Omental fat pad (tissue), 4 donors: ENCODE data around the gene AURKAIP1. TPM values are rescaled to one million over a fixed set of nuclear protein-coding genes. Genes with fewer than 3 reads are reported as not detected.

Experiments
- ATAC-seq: fragments of 150-250 bp; one replicate; pipeline ENCODE4 v1.9.1; 2016; ENCODE audit warnings: mild to moderate bottlenecking, moderate library complexity; ENCODE audit not compliant: low FRiP score
- DNase-seq: peaks from one replicate; pipeline ENCODE4 v3.0.0-alpha.2; 2019; ENCODE audit warnings: low spot score
- CTCF ChIP-seq, 3 donors: fragments of 450-650 bp; IDR thresholded peaks; one replicate each; pipeline ENCODE4 v1.5.1; 2016 to 2017; ENCODE audit warnings: antibody characterized with exemption in 3 of 3, mild to moderate bottlenecking in 3 of 3, moderate library complexity in 2 of 3
- total RNA-seq, 4 donors: library from RNA; depleted of rRNA; stranded (reverse); fragments of >200 nt; gene quantifications; one replicate each; pipeline ENCODE4 v1.1.0, GENCODE V29; 2016

AURKAIP1 gene
- total RNA-seq, 4 donors from 2014 or later = 96.3 to 115 (median 105) TPM

- DNase-seq (no peak), ATAC-seq (no peak)
- TF ChIP-seq CTCF (IDR thresholded peaks at IDR 0.05) = no peak
Measured at GRCh38 chr1:1376551-1377226, 1.7 kb upstream of the AURKAIP1 start.

GRCh38 chr1:1374589-1374928 lies 448 bp downstream of the AURKAIP1 start:
- ATAC-seq = no peak

GRCh38 chr1:1373815-1374588 lies 1.0 kb downstream of the AURKAIP1 start:
- DNase-seq = no peak
- no peak for TF ChIP-seq CTCF (IDR thresholded peaks at IDR 0.05)

More at GRCh38 chr1:1374589-1374928, 448 bp downstream of the AURKAIP1 start:
- DNase-seq = no peak
- TF ChIP-seq CTCF (IDR thresholded peaks at IDR 0.05) = no peak

GRCh38 chr1:1373051-1373814 lies 1.8 kb downstream of the AURKAIP1 start:
- DNase-seq (no peak), ATAC-seq (no peak)
- TF ChIP-seq CTCF (IDR thresholded peaks at IDR 0.05) = no peak

More at GRCh38 chr1:1373815-1374588, 1.0 kb downstream of the AURKAIP1 start:
- no peak for ATAC-seq

- ATAC-seq (no peak), DNase-seq (peak; percentile 74)
- TF ChIP-seq CTCF (IDR thresholded peaks at IDR 0.05) = peak in 2 of 3 donors; percentile 11 to 64
Measured at GRCh38 chr1:1371746-1372711, 3.0 kb downstream of the AURKAIP1 start.

GRCh38 chr1:1371364-1371745 lies 3.7 kb downstream of the AURKAIP1 start:
- no peak for TF ChIP-seq CTCF (IDR thresholded peaks at IDR 0.05)
- ATAC-seq (no peak), DNase-seq (no peak)
